Upper lobe of right lung (tissue), 1 donor: Measurements from ENCODE around the gene ARHGEF2. TPM values are rescaled to one million over a fixed set of nuclear protein-coding genes. Genes with fewer than 3 reads are reported as not detected.

Source experiments
- ATAC-seq: fragments of 200-7000 bp; cut with Tn5 transposase; one replicate; pipeline ENCODE4 v1.9.1; 2020; ENCODE audit warnings: mild to moderate bottlenecking, moderate library complexity
- DNase-seq: peaks from one replicate; pipeline ENCODE4 v3.0.0-alpha.2; 2020
- H3K27ac ChIP-seq: fragments of 200-600 bp; one replicate; pipeline ENCODE4 v1.8.0; 2022
- H3K27me3 ChIP-seq: fragments of 200-600 bp; one replicate; pipeline ENCODE4 v1.8.0; 2022; ENCODE audit warnings: mild to moderate bottlenecking
- H3K36me3 ChIP-seq: fragments of 200-600 bp; one replicate; pipeline ENCODE4 v1.8.0; 2022
- H3K4me1 ChIP-seq: fragments of 200-600 bp; one replicate; pipeline ENCODE4 v1.8.0; 2022
- H3K4me3 ChIP-seq: fragments of 200-600 bp; one replicate; pipeline ENCODE4 v1.8.0; 2022; ENCODE audit warnings: mild to moderate bottlenecking
- H3K9me3 ChIP-seq: fragments of 200-600 bp; one replicate; pipeline ENCODE4 v1.8.0; 2022
- intact Hi-C: fragments of 100-400 bp; cut with DNase I; formaldehyde crosslinking; loops from one replicate; pipeline ENCODE4 v1.11.0; 2022
- long read RNA-seq: library from polyadenylated mRNA; unstranded; transcript quantifications from one replicate; pipeline ENCODE4 v2.0.0, GENCODE V29; 2021
- total RNA-seq: library from RNA; stranded (reverse); fragmentation: NEBNext Ultra II Directional; extraction: Animal tissue kit (Norgen Biotek cat#: 25700); gene quantifications from one replicate; pipeline ENCODE4 v1.2.1, GENCODE V29; 2021
- TF ChIP-seq, protein P1 (sequence below): fragments of 200-600 bp; IDR thresholded peaks from one replicate; pipeline ENCODE4 v1.8.0; 2022; ENCODE audit warnings: antibody characterized with exemption
- donor health status: DM: no; HTN: yes; CAD: no; lungs with severe emphysema.

Gene ARHGEF2
- 220 TPM for total RNA-seq
- long read RNA-seq, partial matches to known transcripts, result 27 of 47 reads
- long read RNA-seq, other reads (novel, unspliced or antisense), result 20 of 47 reads

DNA sequence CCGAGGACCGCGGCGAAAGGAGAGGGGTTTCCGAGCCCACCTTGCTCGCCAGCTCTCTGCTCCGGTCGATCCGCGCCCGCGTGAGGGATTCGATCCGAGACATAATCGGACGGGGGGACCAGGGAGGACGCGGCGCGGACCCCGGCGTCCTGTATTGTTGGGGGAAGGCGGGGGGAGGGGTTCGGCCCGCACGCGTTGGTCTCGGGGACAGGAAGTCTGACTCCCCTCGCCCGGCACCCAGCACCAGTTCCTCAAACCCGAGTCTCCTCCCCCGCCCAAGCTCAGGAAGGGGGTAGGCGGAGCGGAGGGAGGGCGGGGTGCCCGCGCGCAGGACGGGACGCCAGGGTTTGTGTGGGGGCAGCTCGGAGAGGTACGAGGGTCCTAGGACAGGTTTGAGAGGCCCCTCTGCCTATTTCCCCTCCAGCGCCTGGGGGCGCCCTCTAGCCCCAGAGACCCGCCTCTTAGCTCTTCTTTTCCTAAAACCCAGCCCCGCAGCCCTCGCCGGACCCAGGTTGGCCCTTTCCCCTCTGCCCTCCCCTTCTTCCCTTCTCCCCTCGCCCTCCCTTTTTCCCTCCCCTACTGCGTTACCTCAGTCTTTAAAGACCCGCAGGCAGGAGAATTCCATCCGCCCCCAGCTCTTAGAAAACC is at the start of gene ARHGEF2:
TSS of gene ARHGEF2 (minus strand) at position 223 of the 648 bp plus-strand sequence. CDS start at position 103, 120 bp downstream.
- DNase-seq, result peak; percentile 92
- H3K36me3 ChIP-seq, result peaks cover 6% of the 10 kb centered on the region
- intact Hi-C loops, result no loop called here
- H3K9me3 ChIP-seq, result no peaks in the 10 kb centered on the region
- peak within 1 kb of the TSS; percentile 93 for H3K27ac ChIP-seq
- peak; percentile 80 for ATAC-seq
- peak within 1 kb of the TSS; percentile 91 for H3K4me3 ChIP-seq
- H3K4me1 ChIP-seq, result peaks cover 78% of the 10 kb centered on the region
- H3K27me3 ChIP-seq, result no peaks in the 10 kb centered on the region
- TF ChIP-seq, protein P1, sequence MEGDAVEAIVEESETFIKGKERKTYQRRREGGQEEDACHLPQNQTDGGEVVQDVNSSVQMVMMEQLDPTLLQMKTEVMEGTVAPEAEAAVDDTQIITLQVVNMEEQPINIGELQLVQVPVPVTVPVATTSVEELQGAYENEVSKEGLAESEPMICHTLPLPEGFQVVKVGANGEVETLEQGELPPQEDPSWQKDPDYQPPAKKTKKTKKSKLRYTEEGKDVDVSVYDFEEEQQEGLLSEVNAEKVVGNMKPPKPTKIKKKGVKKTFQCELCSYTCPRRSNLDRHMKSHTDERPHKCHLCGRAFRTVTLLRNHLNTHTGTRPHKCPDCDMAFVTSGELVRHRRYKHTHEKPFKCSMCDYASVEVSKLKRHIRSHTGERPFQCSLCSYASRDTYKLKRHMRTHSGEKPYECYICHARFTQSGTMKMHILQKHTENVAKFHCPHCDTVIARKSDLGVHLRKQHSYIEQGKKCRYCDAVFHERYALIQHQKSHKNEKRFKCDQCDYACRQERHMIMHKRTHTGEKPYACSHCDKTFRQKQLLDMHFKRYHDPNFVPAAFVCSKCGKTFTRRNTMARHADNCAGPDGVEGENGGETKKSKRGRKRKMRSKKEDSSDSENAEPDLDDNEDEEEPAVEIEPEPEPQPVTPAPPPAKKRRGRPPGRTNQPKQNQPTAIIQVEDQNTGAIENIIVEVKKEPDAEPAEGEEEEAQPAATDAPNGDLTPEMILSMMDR, result peak; percentile 28

DNA sequence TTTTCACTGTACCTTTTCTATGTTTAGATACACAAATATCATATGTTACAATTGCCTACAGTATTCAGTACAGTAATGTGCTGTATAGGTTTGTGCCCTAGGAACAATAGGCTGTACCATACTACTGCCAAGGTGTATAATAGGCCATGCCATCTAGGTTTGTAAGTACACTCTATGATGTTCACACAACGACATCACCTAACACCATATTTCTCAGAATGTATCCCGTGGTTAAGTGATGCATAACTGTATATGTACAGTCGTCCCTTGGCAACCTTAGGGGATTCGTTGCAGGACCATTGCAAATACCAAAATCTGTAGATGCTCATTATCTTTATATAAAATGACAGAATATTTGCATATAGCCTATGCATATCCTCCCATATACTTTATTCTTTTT is 48.2 kb upstream of the ARHGEF2 start:
- Histone ChIP-seq H3K4me1 (no peaks in the 10 kb centered on the region), H3K9me3 (no peaks in the 10 kb centered on the region), H3K4me3 (no peak overlapping the region), H3K27ac (no peak overlapping the region), H3K27me3 (no peaks in the 10 kb centered on the region), H3K36me3 (no peaks in the 10 kb centered on the region)
- TF ChIP-seq, protein P1, result no peak
- ATAC-seq (no peak), DNase-seq (no peak)
- intact Hi-C loops, result no loop called here

DNA sequence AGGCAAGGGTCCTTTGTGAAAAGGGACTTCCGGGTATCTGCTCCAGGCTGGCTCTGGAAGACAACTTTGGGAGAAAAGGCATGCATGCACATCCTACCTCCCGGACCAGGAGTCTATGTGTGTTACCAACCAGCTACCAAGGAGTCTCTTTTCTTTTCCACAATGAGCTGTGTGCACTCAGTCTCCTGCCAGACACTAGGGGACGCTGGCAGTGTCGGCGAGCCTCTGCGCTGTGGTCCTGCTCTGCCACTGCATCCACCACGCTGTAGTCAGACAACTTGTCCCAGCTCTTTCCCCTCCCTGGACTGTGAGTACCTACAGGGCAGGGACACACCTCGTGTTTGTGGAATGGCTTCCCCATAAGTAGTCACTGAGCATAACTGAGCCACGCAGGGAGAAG is 47.5 kb upstream of the ARHGEF2 start:
- Histone ChIP-seq H3K27ac (no peak overlapping the region), H3K36me3 (no peaks in the 10 kb centered on the region), H3K4me1 (peaks cover 4% of the 10 kb centered on the region), H3K27me3 (no peaks in the 10 kb centered on the region), H3K4me3 (no peak overlapping the region), H3K9me3 (no peaks in the 10 kb centered on the region)
- ATAC-seq (peak; percentile 93), DNase-seq (peak; percentile 76)
- TF ChIP-seq, protein P1, result peak; percentile 57
- intact Hi-C loops, result no loop called here

DNA sequence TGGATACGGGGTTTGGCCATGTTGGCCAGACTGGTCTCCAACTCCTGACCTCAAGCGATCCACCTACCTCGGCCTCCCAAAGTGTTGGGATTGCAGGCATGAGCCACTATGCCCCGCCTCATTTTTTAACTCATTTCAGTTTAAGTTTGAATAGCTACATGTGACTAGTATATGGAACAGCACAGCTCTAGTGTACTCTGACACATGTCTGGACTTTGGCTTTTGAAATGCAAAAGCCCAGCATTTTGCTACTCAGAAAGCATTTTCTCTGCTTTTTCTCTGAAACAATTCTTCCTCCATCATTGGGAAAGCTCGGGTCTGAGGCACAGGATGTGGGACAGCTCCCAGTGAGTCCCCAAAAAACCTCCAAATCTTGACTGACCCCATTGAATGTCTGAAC is 46.5 kb upstream of the ARHGEF2 start:
- TF ChIP-seq, protein P1, result no peak
- ATAC-seq (no peak), DNase-seq (no peak)
- Histone ChIP-seq H3K27me3 (no peaks in the 10 kb centered on the region), H3K4me3 (no peak overlapping the region), H3K27ac (no peak overlapping the region), H3K9me3 (no peaks in the 10 kb centered on the region), H3K36me3 (no peaks in the 10 kb centered on the region), H3K4me1 (peaks cover 6% of the 10 kb centered on the region)
- intact Hi-C loops, result no loop called here

DNA sequence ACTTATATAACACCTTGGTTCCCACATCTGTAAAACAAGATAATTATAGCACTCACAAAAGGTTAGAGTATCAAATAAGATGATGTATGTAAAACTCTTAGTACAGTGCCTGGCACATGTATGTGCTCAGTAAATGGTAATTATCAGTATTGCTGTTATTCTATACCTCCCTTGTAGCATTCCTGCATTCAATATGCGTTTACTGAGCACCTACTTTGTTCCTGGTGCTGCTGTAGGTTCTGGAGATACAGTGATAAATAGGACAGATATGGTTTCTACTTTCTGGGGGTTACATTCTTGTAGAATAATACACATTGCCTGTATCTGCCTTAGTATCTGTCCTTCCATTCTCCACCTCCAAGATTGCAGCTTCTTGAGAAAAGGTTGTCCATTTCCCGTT is 43.6 kb upstream of the ARHGEF2 start:
- DNase-seq (no peak), ATAC-seq (no peak)
- no peaks in the 10 kb centered on the region for H3K9me3 ChIP-seq
- TF ChIP-seq, protein P1, result no peak
- intact Hi-C loops, result no loop called here
- H3K36me3 ChIP-seq, result peaks cover 26% of the 10 kb centered on the region
- H3K4me1 ChIP-seq, result peaks cover 18% of the 10 kb centered on the region
- no peak overlapping the region for H3K4me3 ChIP-seq
- no peak overlapping the region for H3K27ac ChIP-seq
- H3K27me3 ChIP-seq, result no peaks in the 10 kb centered on the region
